Measurements from ENCODE around the gene SSH2.

SSH2 gene

GRCh38 chr17:29618272-29619065, 311.6 kb downstream of the SSH2 start:
- DNase-seq = no peak

- DNase-seq = peak; percentile 32
Measured at GRCh38 chr17:29617481-29618271, 312.4 kb downstream of the SSH2 start.

DNA sequence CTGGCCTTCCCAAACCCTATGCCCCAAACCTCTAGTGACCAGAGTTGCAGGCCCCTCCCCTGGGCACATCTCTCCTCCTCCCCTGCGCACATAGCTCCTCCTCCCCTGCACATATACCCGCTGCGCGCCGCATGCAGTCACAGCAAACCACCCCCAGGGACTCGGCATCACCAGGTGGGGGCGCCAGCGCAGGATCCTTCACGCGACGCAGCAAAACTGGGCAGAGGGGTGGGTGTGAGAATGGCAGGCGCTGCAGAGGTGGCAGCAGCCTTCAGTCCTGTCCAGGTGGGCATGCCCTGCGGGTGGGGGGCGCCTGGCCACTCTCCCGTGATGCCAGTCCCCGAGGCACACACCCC, 312.9 kb downstream of the SSH2 start:
- DNase-seq = peak; percentile 68

DNA sequence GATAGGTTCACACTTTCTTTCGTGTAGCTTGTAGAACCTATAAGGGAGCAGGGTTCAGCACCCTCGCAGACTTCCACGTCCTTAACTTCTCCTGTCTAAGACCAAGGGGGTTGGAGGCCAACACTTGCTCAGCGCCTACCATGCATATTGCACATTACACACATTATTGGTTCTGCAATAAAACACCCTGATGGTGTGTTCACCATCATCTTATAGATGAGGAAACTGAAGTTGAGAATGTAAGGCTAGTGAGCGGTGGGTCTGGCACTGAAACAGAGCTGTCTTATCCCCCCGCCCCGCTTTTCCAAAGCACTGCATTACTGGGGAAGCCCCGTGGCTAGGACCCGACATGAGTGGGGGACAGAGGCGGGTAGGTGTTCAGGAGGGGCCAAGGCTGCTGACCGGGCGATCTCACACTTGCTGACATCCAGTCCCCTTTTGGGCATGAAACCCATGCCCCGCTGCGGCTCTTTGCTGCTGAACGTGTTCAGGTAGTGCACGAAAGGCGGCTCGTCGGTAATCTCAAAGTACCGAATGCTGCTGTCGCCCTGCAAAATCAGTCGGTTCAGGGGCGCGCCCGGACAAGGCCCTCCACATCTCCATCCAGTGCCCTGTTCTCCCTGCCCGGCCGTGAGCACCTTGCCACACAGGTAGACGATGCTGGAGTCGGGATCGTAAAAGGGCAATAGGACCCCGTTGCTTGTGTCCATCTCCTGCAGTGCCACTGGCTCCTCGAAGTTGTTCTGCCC, 313.6 kb downstream of the SSH2 start:
- no peak for DNase-seq

- DNase-seq = peak; percentile 50
Measured at GRCh38 chr17:29615492-29616299, 314.3 kb downstream of the SSH2 start.

- DNase-seq = no peak
Measured at GRCh38 chr17:29615048-29615385, 315.0 kb downstream of the SSH2 start.

DNA sequence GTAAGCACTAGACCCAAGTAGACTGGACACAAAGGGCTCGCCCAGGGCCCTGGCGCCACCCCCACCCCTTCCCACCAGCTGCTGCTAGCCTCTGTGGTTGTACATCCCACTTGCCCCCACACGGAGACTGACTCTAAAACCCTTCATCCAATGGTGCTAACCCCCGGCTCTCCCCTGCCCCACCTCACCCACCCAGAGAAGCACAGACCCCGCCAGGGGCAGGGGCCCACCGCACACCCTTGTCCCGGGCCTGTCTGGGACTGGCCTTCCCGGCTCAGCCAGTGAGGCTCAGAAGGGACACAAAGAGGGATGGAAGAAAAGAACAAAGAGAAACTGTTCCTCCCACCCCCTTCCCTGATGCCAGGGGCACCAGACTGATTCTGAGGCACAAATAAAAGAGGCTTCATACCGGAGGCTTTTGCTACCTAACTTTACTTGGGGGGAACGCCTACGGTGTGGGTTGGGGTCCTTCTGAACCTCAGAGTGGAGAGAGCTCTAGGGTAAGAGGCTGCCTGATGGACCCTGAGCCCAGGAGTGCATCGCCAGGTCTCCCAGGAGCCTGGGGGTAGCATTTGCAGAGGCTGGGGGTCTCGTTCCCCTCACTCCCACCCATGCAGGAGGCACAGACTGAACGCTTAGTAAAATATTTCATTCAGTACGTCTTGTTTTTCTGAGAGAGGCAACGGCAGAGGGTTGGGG, 315.5 kb downstream of the SSH2 start:
- DNase-seq = no peak

- DNase-seq = no peak
Measured at GRCh38 chr17:29613856-29614255, 316.2 kb downstream of the SSH2 start.

GRCh38 chr17:29613352-29613837, 316.6 kb downstream of the SSH2 start:
- no peak for DNase-seq

DNA sequence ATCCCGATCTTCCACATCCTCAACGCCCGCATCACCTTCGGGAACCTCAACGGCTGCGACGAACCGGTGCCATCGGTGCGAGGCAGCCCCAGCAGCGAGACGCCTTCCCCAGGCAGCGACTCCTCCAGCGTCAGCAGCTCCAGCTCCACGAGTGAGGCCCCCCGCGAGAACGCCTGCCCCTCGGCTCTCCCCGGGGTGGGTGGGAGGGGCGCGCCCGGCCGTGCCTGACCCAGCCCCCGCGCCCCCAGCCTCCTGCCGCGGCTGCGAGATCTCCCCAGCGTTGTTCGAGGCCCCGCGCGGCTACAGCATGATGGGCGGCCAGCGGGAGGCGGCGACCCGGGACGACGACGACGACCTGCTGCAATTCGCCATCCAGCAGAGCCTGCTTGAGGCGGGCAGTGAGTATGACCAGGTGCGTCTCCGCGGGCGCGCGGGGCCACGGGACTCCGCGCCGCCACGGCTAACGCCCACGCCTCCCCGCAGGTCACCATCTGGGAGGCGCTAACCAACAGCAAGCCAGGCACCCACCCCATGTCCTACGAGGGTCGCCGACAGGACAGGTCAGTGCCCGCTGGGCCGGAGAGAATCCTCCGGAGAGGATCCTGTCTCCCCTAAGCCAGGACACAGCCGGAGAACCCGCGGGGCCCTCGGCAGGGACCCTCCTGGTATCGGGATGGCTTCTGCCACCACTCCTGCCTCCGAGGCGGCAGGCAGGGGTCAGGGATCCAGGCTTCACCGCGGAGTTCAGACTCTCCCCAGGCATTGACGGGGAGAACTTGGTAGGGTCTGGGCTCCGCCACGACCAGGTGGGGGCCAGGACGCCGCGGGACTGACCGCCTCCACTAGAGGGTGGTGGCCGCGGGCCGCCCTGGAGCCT, 317.4 kb downstream of the SSH2 start:
- no peak for DNase-seq

GRCh38 chr17:29612094-29612403, 318.0 kb downstream of the SSH2 start:
- no peak for DNase-seq

- no peak for DNase-seq
Measured at GRCh38 chr17:29611351-29612093, 318.5 kb downstream of the SSH2 start.

- DNase-seq = no peak
Measured at GRCh38 chr17:29610395-29610794, 319.6 kb downstream of the SSH2 start.

GRCh38 chr17:29608986-29609385, 321.0 kb downstream of the SSH2 start:
- no peak for DNase-seq

DNA sequence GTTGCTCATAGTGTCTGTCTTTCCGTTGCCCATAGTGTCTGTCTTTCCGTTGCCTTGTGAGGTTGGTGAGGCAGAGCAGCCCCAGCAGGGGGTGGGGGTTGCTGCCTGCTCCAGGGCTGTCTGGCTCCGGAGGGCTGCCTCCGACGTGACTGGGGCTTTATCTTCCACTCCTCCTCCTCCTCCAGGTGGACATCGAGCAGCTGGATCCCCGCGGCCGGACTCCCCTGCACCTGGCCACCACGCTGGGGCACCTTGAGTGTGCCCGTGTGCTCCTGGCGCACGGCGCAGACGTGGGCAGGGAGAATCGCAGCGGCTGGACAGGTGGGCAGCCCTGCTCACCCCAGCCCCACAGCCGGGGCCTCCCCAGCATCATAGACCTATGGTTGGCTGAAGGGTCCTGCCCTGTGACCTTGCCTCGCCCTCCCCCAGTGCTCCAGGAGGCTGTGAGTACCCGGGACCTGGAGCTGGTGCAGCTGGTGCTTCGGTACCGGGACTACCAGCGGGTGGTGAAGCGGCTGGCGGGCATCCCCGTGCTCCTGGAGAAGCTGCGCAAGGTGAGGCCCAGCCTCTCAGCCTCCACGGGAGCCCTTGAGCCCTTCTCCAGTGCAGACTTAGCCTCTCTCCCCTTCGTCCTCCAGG, 322.4 kb downstream of the SSH2 start:
- DNase-seq = no peak

DNA sequence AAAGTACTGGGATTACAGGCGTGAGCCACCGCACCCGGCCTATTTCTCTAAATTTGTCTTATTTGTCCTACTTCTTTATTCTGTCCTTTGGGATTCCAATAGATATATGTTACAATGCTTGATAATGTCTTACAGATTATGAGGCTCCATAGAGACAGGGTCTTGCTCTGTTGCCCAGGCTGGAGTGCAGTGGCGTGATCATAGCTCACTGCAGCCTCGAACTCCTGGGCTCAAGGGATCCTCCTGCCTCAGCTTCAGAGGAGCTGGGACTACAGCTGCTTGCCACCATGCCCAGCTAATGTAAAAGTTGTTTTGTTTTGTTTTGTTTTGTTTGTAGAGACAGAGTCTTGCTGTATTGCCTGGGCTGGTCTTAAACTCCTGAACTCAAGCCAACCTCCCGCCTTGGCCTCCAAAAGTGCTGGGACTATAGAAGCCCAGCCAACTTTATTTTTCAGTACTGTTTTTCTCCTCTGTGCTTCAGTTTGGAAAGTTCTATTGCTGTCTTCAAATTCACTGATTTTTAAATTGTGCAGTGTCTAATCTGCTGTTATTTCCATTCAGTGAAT, 326.8 kb downstream of the SSH2 start:
- DNase-seq = no peak

- no peak for DNase-seq
Measured at GRCh38 chr17:29597361-29598172, 332.5 kb downstream of the SSH2 start.

DNA sequence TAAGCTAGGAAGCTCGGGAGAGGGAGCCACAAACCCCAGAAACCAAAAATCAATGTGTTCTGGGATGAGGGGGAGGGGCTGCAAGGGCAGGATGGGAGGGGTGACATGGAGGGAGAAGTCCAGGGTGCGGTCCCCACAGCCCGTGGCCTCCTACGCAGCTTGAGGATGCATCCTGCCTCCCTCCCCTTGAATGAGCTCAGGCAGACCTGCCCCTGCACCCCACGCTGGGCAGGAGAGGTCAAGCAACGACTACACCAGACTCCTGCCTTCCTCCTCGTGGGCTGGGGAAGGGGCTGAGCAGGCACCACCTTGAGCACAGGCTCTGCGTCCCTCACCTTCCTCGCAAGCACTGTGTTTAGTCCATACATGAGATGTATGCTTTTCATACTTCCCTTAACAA, 333.2 kb downstream of the SSH2 start:
- DNase-seq = no peak

All from NCI-H1092 (cell line).